Measurements from ENCODE around the gene SF3B4.

Gene SF3B4

GRCh38 chr1:149925751-149926150 is 1.9 kb downstream of the SF3B4 start:
- DNase-seq, result no peak
- peaks cover 44% of the 10 kb centered on the region for H3K36me3 ChIP-seq (replicated peaks)
- in situ Hi-C loops (cut with HindIII; ENCODE audit: low pct_ligation_motif_present, low sequenced_read_pairs), result no loop called here
- no peak overlapping the region for H3K27ac ChIP-seq
- H3K27me3 ChIP-seq (replicated peaks), result no peaks in the 10 kb centered on the region
- no peak for TF ChIP-seq CTCF (IDR thresholded peaks at IDR 0.05; ENCODE audit: low read depth, low read length, missing control alignments)
- H3K4me3 ChIP-seq (ENCODE audit: low read depth, low read length), result no peak overlapping the region

GRCh38 chr1:149925345-149925744 is 2.3 kb downstream of the SF3B4 start:
- H3K27ac ChIP-seq, result no peak overlapping the region
- DNase-seq, result no peak
- TF ChIP-seq CTCF (IDR thresholded peaks at IDR 0.05; ENCODE audit: low read depth, low read length, missing control alignments), result no peak
- no peak overlapping the region for H3K4me3 ChIP-seq (ENCODE audit: low read depth, low read length)
- H3K27me3 ChIP-seq (replicated peaks), result no peaks in the 10 kb centered on the region
- in situ Hi-C loops (cut with HindIII; ENCODE audit: low pct_ligation_motif_present, low sequenced_read_pairs), result no loop called here
- H3K36me3 ChIP-seq (replicated peaks), result peaks cover 44% of the 10 kb centered on the region

GRCh38 chr1:149923626-149924025 is 4.0 kb downstream of the SF3B4 start:
- H3K36me3 ChIP-seq (replicated peaks), result peaks cover 40% of the 10 kb centered on the region
- H3K4me3 ChIP-seq (ENCODE audit: low read depth, low read length), result no peak overlapping the region
- in situ Hi-C loops (cut with HindIII; ENCODE audit: low pct_ligation_motif_present, low sequenced_read_pairs), result no loop called here
- H3K27me3 ChIP-seq (replicated peaks), result no peaks in the 10 kb centered on the region
- H3K27ac ChIP-seq, result no peak overlapping the region
- no peak for TF ChIP-seq CTCF (IDR thresholded peaks at IDR 0.05; ENCODE audit: low read depth, low read length, missing control alignments)
- DNase-seq, result no peak

GRCh38 chr1:149917571-149918144 is 9.9 kb downstream of the SF3B4 start, which contains the start of gene SV2A:
TSS of gene SV2A (minus strand) at chr1:149917844. CDS start at chr1:149913840, 4,004 bp downstream.
- H3K4me3 ChIP-seq (ENCODE audit: low read depth, low read length), result peak within 1 kb of the TSS; percentile 79
- peaks cover 3% of the 10 kb centered on the region for H3K36me3 ChIP-seq (replicated peaks)

GRCh38 chr1:149916898-149917252 is 10.7 kb downstream of the SF3B4 start:
- no peak for TF ChIP-seq CTCF (IDR thresholded peaks at IDR 0.05; ENCODE audit: low read depth, low read length, missing control alignments)
- H3K4me3 ChIP-seq (ENCODE audit: low read depth, low read length), result peak overlapping the region; percentile 79
- in situ Hi-C loops (cut with HindIII; ENCODE audit: low pct_ligation_motif_present, low sequenced_read_pairs), result no loop called here

More at GRCh38 chr1:149917571-149918144, 9.9 kb downstream of the SF3B4 start, which contains the start of gene SV2A:
- TF ChIP-seq CTCF (IDR thresholded peaks at IDR 0.05; ENCODE audit: low read depth, low read length, missing control alignments), result no peak
- in situ Hi-C loops (cut with HindIII; ENCODE audit: low pct_ligation_motif_present, low sequenced_read_pairs), result no loop called here
- H3K27ac ChIP-seq, result no peak within 1 kb of the TSS
- no peak for DNase-seq
- H3K27me3 ChIP-seq (replicated peaks), result no peaks in the 10 kb centered on the region

More at GRCh38 chr1:149916898-149917252, 10.7 kb downstream of the SF3B4 start:
- H3K36me3 ChIP-seq (replicated peaks), result no peaks in the 10 kb centered on the region
- no peak for DNase-seq
- no peak overlapping the region for H3K27ac ChIP-seq
- no peaks in the 10 kb centered on the region for H3K27me3 ChIP-seq (replicated peaks)
